ENCODE data around the gene LGALS8.

The LGALS8 gene

DNA sequence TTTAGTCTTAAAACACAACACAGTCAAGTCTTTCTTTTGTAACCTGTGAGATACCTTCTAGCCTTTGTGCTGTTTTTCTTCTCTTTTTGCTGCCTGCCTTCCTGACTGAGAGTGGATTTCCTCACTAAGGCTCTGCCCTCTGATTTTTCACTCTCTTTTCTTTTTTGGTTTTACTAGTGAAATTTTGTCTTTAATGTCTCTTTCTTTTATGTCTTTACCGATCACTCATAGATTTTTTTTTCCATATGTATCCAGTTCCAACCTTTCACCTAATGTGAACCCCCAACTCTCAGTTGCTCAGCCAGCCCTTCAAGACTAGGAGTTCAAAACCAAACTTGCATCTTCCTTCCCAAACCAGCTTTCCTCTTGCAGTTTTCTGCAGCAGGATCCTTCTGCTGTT is 6.5 kb downstream of the LGALS8 start:
- TF ChIP-seq, protein P1, sequence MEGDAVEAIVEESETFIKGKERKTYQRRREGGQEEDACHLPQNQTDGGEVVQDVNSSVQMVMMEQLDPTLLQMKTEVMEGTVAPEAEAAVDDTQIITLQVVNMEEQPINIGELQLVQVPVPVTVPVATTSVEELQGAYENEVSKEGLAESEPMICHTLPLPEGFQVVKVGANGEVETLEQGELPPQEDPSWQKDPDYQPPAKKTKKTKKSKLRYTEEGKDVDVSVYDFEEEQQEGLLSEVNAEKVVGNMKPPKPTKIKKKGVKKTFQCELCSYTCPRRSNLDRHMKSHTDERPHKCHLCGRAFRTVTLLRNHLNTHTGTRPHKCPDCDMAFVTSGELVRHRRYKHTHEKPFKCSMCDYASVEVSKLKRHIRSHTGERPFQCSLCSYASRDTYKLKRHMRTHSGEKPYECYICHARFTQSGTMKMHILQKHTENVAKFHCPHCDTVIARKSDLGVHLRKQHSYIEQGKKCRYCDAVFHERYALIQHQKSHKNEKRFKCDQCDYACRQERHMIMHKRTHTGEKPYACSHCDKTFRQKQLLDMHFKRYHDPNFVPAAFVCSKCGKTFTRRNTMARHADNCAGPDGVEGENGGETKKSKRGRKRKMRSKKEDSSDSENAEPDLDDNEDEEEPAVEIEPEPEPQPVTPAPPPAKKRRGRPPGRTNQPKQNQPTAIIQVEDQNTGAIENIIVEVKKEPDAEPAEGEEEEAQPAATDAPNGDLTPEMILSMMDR (IDR thresholded peaks at IDR 0.05; ENCODE audit: control insufficient read depth, insufficient read depth, low read depth, low read length, missing control alignments): no peak
- H3K4me3 ChIP-seq (ENCODE audit: control insufficient read depth, low read depth, low read length): no peak overlapping the region
- no peak for DNase-seq (ENCODE audit: low read depth)

DNA sequence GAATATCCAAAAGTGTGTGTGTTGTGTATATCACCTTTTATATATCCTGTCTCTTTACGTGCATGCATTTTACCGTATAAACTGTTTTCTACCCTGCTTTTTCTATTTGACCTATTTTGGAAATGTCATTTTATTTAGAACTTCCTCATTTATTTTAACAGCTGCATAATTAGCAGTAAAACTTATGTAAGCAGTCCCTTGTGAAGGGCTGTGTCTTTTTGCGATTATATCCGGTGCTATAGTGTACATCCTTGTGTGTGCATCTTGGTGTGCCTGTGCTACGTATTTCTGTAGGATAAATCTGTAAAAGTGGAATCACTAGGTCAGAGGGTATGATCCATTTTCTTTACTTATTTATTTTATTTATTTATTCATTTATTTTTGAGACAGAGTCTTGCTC is 7.2 kb downstream of the LGALS8 start:
- no peak for DNase-seq (ENCODE audit: low read depth)
- no peak overlapping the region for H3K4me3 ChIP-seq (ENCODE audit: control insufficient read depth, low read depth, low read length)
- TF ChIP-seq, protein P1 (IDR thresholded peaks at IDR 0.05; ENCODE audit: control insufficient read depth, insufficient read depth, low read depth, low read length, missing control alignments): no peak

DNA sequence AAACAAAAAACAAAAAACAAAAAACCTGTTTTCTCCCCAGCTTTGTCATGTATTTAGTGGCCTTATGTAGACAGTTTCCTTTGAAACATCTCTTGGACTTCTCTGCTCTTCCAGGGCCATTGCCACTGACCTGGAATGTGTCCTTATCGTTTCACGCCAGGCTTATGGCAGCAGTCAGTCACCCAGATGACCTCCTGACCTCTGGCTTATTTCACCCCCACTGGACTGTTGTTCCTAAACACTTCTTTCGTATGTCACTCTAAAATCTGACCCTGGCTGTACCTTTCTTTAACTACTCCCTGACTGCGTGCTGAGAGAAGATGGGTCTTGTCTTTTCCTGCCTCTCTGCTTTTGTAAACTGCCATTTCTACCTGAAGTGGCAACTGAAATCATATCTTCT is 9.1 kb downstream of the LGALS8 start:
- TF ChIP-seq, protein P1 (IDR thresholded peaks at IDR 0.05; ENCODE audit: control insufficient read depth, insufficient read depth, low read depth, low read length, missing control alignments): no peak
- no peak overlapping the region for H3K4me3 ChIP-seq (ENCODE audit: control insufficient read depth, low read depth, low read length)
- DNase-seq (ENCODE audit: low read depth): no peak

DNA sequence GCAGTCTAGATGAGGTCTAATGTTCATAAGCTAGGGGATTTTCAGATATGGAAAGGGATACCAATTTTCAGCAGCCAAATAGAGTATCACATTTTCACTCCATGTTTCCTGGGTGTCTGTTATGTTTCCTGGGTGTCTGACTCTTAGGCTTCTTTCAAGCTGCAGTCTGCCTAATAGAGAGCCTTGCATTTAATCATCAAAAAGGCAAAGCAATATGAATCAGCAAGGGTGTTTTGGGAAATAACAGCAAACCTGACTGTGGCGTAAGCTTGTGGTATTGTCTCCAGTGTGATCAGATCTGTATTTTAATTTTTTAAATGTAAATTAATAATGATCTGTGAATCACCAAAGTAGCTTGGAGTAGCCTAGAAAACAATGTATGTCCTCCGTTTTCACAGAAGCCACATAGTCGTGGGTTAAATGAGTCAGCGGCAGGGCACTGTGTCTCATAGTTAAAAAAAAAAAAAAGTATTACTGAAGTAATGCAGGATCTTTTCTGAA is 10.4 kb downstream of the LGALS8 start:
- no peak overlapping the region for H3K4me3 ChIP-seq (ENCODE audit: control insufficient read depth, low read depth, low read length)
- TF ChIP-seq, protein P1 (IDR thresholded peaks at IDR 0.05; ENCODE audit: control insufficient read depth, insufficient read depth, low read depth, low read length, missing control alignments): no peak
- DNase-seq (ENCODE audit: low read depth): peak; percentile 20

DNA sequence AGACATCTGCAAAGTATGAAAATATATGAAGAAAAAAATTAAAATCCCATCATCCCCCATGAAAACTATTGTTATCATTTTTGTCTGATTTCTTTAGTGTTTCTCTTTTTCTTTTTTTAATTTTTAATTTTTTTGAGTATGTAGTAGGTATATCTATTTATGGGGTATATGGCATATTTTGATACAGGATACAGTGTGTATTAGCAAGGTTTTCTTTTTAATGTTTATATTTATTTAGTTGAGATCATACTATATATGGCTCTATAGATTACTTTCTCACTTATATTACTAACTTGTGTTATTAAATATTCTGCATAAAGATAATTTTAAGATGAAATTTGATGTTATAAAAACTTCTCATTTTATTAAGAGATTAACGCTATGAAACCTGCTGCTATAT is 11.4 kb downstream of the LGALS8 start:
- no peak for DNase-seq (ENCODE audit: low read depth)
- H3K4me3 ChIP-seq (ENCODE audit: control insufficient read depth, low read depth, low read length): no peak overlapping the region
- TF ChIP-seq, protein P1 (IDR thresholded peaks at IDR 0.05; ENCODE audit: control insufficient read depth, insufficient read depth, low read depth, low read length, missing control alignments): no peak

DNA sequence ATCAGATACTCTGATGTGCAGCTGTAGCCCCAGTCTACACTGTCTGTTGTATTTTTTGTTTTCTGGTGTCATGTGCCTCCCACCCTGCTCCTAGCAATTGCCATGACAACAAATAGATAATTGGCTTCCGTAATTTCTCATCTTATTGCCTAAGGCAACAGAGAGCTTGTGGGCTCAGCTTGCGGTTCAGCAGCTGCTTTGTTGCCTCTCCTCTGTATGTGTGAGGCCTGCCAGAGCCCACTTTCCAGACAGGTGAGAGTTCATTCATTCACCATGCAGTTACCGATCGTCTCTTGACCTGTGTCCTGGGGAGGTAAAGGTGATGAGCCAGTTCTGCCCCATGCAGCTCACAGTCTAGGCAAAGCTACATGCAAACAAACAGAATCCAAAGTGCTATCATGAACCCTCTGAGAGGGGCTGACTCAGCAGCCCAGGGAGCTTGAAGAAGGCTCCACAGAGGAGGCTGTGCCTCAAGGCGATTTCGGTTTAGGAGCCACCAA is 11.9 kb downstream of the LGALS8 start:
- DNase-seq (ENCODE audit: low read depth): no peak
- TF ChIP-seq, protein P1 (IDR thresholded peaks at IDR 0.05; ENCODE audit: control insufficient read depth, insufficient read depth, low read depth, low read length, missing control alignments): no peak
- no peak overlapping the region for H3K4me3 ChIP-seq (ENCODE audit: control insufficient read depth, low read depth, low read length)

DNA sequence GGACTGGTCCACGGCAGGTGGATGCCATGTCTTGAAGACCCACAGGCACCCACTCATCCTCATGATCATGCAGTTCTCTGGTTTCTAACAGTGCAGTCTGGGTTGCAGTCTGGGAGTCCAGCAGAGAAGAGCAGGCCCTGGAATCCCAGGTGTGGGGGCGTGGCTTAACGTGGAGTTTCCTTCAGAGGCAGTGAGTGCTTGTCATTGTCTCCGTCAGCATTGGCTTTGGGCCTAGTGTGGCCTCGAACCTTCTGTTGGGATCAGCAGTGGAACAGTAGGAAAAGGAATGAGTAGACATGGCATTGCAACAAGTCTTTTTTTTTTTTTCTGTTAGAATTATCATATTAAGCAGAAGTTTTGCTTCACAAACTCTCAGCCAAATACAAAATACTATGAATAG is 12.8 kb downstream of the LGALS8 start:
- TF ChIP-seq, protein P1 (IDR thresholded peaks at IDR 0.05; ENCODE audit: control insufficient read depth, insufficient read depth, low read depth, low read length, missing control alignments): no peak
- no peak for DNase-seq (ENCODE audit: low read depth)
- no peak overlapping the region for H3K4me3 ChIP-seq (ENCODE audit: control insufficient read depth, low read depth, low read length)

Data from AG09309 (cell line).